Bronchial epithelial cell (primary cell): ENCODE data around the gene RAB1B. TPM values are rescaled to one million over a fixed set of nuclear protein-coding genes. Genes with fewer than 3 reads are reported as not detected.
A peak's percentile ranks its signal among the peaks of the same experiment; 100 is the strongest.

Experiments
- DNase-seq: peaks from one replicate; pipeline ENCODE4 v3.0.0-alpha.2; 2010; ENCODE audit warnings: low read depth
- FAIRE-seq: peaks from 2 replicates; lab custom pipeline; 2011; peaks lifted over from hg19 to GRCh38; lab: Jason Lieb, UNC
- H3K27me3 ChIP-seq: 2 replicates; pipeline ENCODE4 v1.5.1; 2011; ENCODE audit warnings: low read length; ENCODE audit not compliant: control insufficient read depth, insufficient read depth
- H3K36me3 ChIP-seq: 2 replicates; pipeline ENCODE4 v1.5.1; 2011; ENCODE audit warnings: low read length; ENCODE audit not compliant: control insufficient read depth, insufficient read depth
- H3K4me3 ChIP-seq: 2 replicates; pipeline ENCODE4 v1.5.1; 2011; ENCODE audit warnings: mild to moderate bottlenecking, low read depth, low read length, control low read depth
- total RNA-seq: library from RNA; depleted of rRNA; stranded (reverse); fragments of >200 nt; gene quantifications from 2 replicates; pipeline ENCODE4 v1.2.1, GENCODE V29; 2014
- TF ChIP-seq, protein P1 (sequence below): IDR thresholded peaks from 2 replicates; pipeline ENCODE4 v1.5.1; 2011; ENCODE audit warnings: mild to moderate bottlenecking, moderate library complexity, low read length, control low read depth, inconsistent platforms; ENCODE audit not compliant: insufficient read depth, severe bottlenecking

Gene RAB1B
- total RNA-seq, 1 donor from 2014 or later = 54.5 TPM

DNA sequence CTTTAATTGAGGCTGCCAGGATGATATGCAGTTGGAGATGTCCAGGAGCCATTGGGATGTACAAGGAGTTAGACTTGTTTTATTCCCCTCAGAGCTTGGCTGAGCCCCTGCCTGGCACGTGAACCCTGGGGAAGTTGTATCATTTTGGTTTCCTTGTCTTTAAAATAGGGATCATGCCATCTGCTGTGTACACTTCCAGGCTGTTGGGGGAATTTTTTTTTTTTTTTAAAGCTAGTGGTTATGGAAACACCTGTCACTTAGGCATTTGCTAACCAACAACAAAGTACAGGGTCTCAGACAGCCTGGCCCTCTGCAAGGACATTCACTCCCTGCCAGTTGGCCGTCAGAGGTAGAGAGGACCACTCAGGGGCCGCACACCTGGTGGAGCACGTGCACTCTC lies 8.5 kb upstream of the RAB1B start:
- H3K36me3 ChIP-seq = peaks cover 19% of the 10 kb centered on the region
- H3K27me3 ChIP-seq = no peaks in the 10 kb centered on the region
- no peak overlapping the region for H3K4me3 ChIP-seq
- TF ChIP-seq, protein P1, sequence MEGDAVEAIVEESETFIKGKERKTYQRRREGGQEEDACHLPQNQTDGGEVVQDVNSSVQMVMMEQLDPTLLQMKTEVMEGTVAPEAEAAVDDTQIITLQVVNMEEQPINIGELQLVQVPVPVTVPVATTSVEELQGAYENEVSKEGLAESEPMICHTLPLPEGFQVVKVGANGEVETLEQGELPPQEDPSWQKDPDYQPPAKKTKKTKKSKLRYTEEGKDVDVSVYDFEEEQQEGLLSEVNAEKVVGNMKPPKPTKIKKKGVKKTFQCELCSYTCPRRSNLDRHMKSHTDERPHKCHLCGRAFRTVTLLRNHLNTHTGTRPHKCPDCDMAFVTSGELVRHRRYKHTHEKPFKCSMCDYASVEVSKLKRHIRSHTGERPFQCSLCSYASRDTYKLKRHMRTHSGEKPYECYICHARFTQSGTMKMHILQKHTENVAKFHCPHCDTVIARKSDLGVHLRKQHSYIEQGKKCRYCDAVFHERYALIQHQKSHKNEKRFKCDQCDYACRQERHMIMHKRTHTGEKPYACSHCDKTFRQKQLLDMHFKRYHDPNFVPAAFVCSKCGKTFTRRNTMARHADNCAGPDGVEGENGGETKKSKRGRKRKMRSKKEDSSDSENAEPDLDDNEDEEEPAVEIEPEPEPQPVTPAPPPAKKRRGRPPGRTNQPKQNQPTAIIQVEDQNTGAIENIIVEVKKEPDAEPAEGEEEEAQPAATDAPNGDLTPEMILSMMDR = no peak
- FAIRE-seq (no peak), DNase-seq (no peak)

GRCh38 chr11:66261578-66261977 lies 6.9 kb upstream of the RAB1B start:
- TF ChIP-seq, protein P1 = no peak
- FAIRE-seq (no peak), DNase-seq (no peak)
- Histone ChIP-seq H3K27me3 (no peaks in the 10 kb centered on the region), H3K36me3 (peaks cover 22% of the 10 kb centered on the region), H3K4me3 (no peak overlapping the region)

DNA sequence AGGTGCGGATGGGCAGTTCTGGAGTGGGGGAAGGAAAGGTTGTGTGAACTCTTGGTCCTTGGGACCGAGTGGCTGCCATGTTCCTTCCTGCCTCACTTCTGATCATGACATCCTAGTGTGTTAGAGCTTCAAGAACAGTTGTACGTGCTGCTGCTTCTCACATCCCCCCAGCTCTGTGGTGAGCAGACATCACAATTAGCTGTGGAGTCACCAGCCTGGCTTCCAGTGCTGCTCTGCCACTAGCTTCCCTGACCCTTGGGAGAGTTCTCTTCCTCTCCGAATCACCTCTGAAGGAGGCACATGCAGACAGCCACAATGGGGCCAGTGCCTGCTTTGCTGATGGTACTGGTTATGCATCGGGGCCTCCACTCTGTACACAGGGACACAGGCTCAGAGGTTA lies 6.2 kb upstream of the RAB1B start:
- Histone ChIP-seq H3K27me3 (no peaks in the 10 kb centered on the region), H3K4me3 (no peak overlapping the region), H3K36me3 (peaks cover 25% of the 10 kb centered on the region)
- TF ChIP-seq, protein P1 = no peak
- FAIRE-seq (peak; percentile 89), DNase-seq (no peak)

DNA sequence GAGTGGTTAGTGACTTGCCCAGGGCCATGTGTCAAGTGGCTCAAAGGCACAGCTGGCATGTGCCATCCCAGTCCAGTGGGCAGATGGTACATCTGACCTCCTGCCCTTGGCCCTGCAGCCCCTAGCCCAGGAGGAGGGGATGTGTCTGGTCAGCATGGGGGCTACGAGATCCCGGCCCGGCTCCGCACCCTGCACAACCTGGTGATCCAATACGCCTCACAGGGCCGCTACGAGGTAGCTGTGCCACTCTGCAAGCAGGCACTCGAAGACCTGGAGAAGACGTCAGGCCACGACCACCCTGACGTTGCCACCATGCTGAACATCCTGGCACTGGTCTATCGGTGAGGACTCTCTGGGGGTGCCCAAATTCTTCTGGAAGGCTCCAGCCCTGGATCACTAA lies 5.7 kb upstream of the RAB1B start:
- no peak for DNase-seq
- no peak for FAIRE-seq
- Histone ChIP-seq H3K4me3 (no peak overlapping the region), H3K36me3 (peaks cover 25% of the 10 kb centered on the region), H3K27me3 (no peaks in the 10 kb centered on the region)
- TF ChIP-seq, protein P1 = no peak

DNA sequence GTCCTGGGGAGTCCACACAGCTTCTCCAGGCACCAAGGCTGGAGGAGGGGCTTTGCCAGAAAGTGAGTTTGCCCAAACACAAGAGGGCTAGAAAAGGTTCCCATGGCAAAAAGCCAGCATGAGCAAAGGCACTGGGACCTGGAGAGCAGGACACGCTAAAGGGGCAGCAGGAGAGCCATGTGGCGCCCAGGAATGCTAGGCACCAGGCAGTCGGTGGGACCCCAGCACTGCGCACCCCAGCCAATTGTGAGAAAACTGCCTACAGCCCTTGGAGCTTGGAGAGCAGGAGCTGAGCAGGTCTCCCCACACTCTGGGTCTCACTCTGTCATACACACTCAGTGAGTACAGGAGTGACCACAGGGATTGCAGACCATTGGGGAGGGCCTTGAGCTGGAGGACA lies 5.2 kb upstream of the RAB1B start:
- no peaks in the 10 kb centered on the region for H3K27me3 ChIP-seq
- H3K4me3 ChIP-seq = no peak overlapping the region
- DNase-seq (no peak), FAIRE-seq (no peak)
- TF ChIP-seq, protein P1 = no peak
- peaks cover 25% of the 10 kb centered on the region for H3K36me3 ChIP-seq

DNA sequence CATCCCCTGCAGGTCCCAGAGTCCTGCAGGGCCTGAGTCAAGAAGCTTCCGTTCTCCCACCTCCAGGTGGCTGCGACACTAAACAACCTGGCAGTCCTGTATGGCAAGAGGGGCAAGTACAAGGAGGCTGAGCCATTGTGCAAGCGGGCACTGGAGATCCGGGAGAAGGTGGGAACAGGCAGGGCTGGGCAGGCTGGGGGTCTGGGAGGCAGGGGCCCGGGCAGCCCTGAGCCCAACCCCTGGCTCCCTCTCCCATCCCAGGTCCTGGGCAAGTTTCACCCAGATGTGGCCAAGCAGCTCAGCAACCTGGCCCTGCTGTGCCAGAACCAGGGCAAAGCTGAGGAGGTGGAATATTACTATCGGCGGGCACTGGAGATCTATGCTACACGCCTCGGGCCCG lies 4.7 kb upstream of the RAB1B start:
- no peaks in the 10 kb centered on the region for H3K27me3 ChIP-seq
- peaks cover 25% of the 10 kb centered on the region for H3K36me3 ChIP-seq
- H3K4me3 ChIP-seq = no peak overlapping the region
- TF ChIP-seq, protein P1 = no peak
- no peak for DNase-seq
- FAIRE-seq = no peak
